ENCODE data around the gene MAP3K4.

- TF ChIP-seq CTCF (IDR thresholded peaks at IDR 0.05) (no peak), POLR2AphosphoS5 (IDR thresholded peaks at IDR 0.05) (no peak)
Observed at GRCh38 chr6:160992980-160993314, 1.4 kb downstream of the MAP3K4 start.

All from breast epithelium (tissue), 3 donors.